ENCODE data around the gene DHRS9.

The DHRS9 gene

DNA sequence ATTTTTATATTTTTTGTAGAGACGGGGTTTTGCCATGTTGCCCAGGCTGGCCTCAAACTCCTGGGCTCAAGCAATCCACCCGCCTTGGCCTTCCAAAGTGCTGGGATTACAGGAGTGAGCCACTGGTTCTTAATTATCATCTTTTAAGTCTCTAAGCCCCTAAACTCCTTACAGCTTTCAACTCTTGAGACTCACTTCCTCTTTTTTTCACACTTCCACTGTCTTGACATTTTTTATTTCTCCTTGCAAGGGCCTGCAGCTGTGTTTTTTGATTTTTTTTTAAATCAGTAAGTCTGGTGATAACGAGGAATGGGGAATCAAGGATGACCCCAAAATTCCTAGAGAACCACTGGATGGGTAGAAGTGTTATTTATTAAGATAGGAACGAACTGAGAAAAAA, 29.7 kb upstream of the DHRS9 start:
- H3K27me3 ChIP-seq (replicated peaks; ENCODE audit: control insufficient read depth, insufficient read depth, low read length): no peaks in the 10 kb centered on the region
- no peak for TF ChIP-seq CTCF (IDR thresholded peaks at IDR 0.05; ENCODE audit: insufficient read depth, low read length, poor library complexity, severe bottlenecking)
- H3K36me3 ChIP-seq (ENCODE audit: control insufficient read depth, insufficient read depth, low read length): no peaks in the 10 kb centered on the region
- no peak for DNase-seq (ENCODE audit: extremely low read depth, insufficient read length)
- H3K4me3 ChIP-seq (replicated peaks; ENCODE audit: low read depth, low read length): no peak overlapping the region

DNA sequence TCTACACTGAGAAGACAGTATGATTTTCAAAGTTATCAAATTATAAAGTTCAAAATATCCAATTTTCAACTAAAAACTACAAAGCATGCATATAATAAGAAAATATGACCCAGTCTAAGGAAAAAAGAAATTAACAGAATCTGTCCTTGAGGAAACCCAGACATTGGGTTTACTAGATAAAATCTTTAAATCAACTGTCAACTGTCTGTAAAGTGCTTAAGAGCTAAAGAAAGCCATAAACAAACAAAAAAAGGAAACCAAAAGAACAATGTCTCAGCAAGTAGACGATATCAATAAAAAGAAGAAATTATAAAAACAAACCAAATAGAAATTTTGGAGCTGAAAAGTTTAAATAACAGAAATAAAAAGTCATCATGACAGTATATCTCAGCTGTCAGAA, 27.8 kb upstream of the DHRS9 start:
- H3K4me3 ChIP-seq (replicated peaks; ENCODE audit: low read depth, low read length): no peak overlapping the region
- no peak for DNase-seq (ENCODE audit: extremely low read depth, insufficient read length)
- no peak for TF ChIP-seq CTCF (IDR thresholded peaks at IDR 0.05; ENCODE audit: insufficient read depth, low read length, poor library complexity, severe bottlenecking)
- no peaks in the 10 kb centered on the region for H3K36me3 ChIP-seq (ENCODE audit: control insufficient read depth, insufficient read depth, low read length)
- H3K27me3 ChIP-seq (replicated peaks; ENCODE audit: control insufficient read depth, insufficient read depth, low read length): no peaks in the 10 kb centered on the region

- no peak overlapping the region for H3K4me3 ChIP-seq (replicated peaks; ENCODE audit: low read depth, low read length)
- no peak for TF ChIP-seq CTCF (IDR thresholded peaks at IDR 0.05; ENCODE audit: insufficient read depth, low read length, poor library complexity, severe bottlenecking)
- no peaks in the 10 kb centered on the region for H3K27me3 ChIP-seq (replicated peaks; ENCODE audit: control insufficient read depth, insufficient read depth, low read length)
- no peak for DNase-seq (ENCODE audit: extremely low read depth, insufficient read length)
- no peaks in the 10 kb centered on the region for H3K36me3 ChIP-seq (ENCODE audit: control insufficient read depth, insufficient read depth, low read length)
Measured at GRCh38 chr2:169042856-169043255, 26.5 kb upstream of the DHRS9 start.

GRCh38 chr2:169046440-169047151, 22.8 kb upstream of the DHRS9 start:
- Histone ChIP-seq H3K36me3 (ENCODE audit: control insufficient read depth, insufficient read depth, low read length) (no peaks in the 10 kb centered on the region), H3K27me3 (replicated peaks; ENCODE audit: control insufficient read depth, insufficient read depth, low read length) (no peaks in the 10 kb centered on the region), H3K4me3 (replicated peaks; ENCODE audit: low read depth, low read length) (no peak overlapping the region)
- TF ChIP-seq CTCF (IDR thresholded peaks at IDR 0.05; ENCODE audit: insufficient read depth, low read length, poor library complexity, severe bottlenecking): no peak
- no peak for DNase-seq (ENCODE audit: extremely low read depth, insufficient read length)

DNA sequence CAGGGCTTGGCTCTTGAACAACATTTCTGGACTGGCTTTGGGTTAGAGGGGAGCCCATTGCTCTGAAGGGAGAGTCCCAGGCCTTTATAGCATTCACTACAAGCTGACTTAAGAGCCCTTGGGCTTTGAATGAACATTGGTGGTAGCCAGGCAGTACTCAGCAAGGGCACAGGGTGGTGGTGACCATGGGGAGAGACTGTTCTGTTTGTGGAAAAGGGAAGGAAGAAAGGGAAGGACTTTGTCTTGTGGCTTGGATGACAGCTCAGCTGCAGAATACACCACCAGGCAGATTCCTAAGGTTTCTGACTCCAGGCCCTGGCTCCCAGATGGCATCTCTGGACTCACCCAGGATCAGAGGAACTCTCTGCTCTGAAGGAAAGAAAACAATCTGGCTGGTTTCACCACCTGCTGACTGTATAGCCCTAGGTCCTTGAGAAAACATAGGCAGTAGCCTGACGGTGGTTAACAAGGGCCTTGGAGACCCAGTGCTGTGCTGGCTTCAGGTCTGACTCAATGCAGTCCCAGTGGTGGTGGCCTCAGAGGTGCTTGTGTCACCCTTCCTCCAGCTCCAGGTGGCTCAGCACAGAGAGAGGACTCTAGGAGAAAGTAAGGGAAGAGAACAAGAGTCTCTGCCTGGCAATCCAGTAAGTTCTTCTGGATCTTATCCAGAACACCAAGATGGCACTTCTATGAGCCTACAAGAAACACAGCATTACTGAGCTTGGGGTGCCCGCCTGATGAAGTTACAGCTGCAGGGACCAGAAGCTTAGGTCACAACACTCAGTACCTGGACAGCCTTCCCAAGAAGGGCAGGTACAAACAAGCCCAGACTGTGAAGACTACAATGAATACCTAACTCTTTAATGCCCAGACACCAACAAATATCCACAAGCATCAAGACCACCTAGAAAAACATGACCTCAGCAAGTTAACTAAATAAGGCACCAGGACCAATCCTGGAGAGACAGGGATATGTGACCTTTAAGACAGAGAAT, 21.8 kb upstream of the DHRS9 start:
- no peak for DNase-seq (ENCODE audit: extremely low read depth, insufficient read length)
- TF ChIP-seq CTCF (IDR thresholded peaks at IDR 0.05; ENCODE audit: insufficient read depth, low read length, poor library complexity, severe bottlenecking): no peak
- Histone ChIP-seq H3K4me3 (replicated peaks; ENCODE audit: low read depth, low read length) (no peak overlapping the region), H3K36me3 (ENCODE audit: control insufficient read depth, insufficient read depth, low read length) (no peaks in the 10 kb centered on the region), H3K27me3 (replicated peaks; ENCODE audit: control insufficient read depth, insufficient read depth, low read length) (no peaks in the 10 kb centered on the region)

Data from GM06990 (cell line).